ENCODE results near the gene ZNF512.
"Not testable (repeated sequence)": the region's sequence is repeated elsewhere in the genome, so short reads cannot be mapped to it uniquely, and the experiment has no call there.

Gene ZNF512

GRCh38 chr2:27582695-27583389 lies at the start of gene ZNF512:
Gene ZNF512 (plus strand): TSS chr2:27583042. CDS start chr2:27583113, 71 bp downstream.
- DNase-seq: peak; percentile 88 to 91

- DNase-seq: no peak
Measured at GRCh38 chr2:27537287-27537686, 45.6 kb upstream of the ZNF512 start.

- DNase-seq: not testable (repeated sequence)
Measured at GRCh38 chr2:27538839-27539450, 43.9 kb upstream of the ZNF512 start.

- DNase-seq: not testable (repeated sequence)
Measured at GRCh38 chr2:27539649-27540048, 43.2 kb upstream of the ZNF512 start.

GRCh38 chr2:27544143-27544821 lies 38.6 kb upstream of the ZNF512 start:
- no peak for DNase-seq

- no peak for DNase-seq
Measured at GRCh38 chr2:27545348-27546141, 37.3 kb upstream of the ZNF512 start.

GRCh38 chr2:27549303-27549702 lies 33.5 kb upstream of the ZNF512 start:
- DNase-seq: no peak

GRCh38 chr2:27551514-27551913 lies 31.3 kb upstream of the ZNF512 start:
- no peak for DNase-seq

GRCh38 chr2:27552941-27553340 lies 29.9 kb upstream of the ZNF512 start:
- no peak for DNase-seq

GRCh38 chr2:27554451-27554850 lies 28.4 kb upstream of the ZNF512 start:
- not testable (repeated sequence) for DNase-seq

- DNase-seq: no peak
Measured at GRCh38 chr2:27559228-27559627, 23.6 kb upstream of the ZNF512 start.

- no peak for DNase-seq
Measured at GRCh38 chr2:27561060-27561459, 21.8 kb upstream of the ZNF512 start.

- DNase-seq: no peak
Measured at GRCh38 chr2:27566628-27567027, 16.2 kb upstream of the ZNF512 start.

GRCh38 chr2:27569398-27569797 lies 13.4 kb upstream of the ZNF512 start:
- DNase-seq: no peak

GRCh38 chr2:27571197-27571596 lies 11.6 kb upstream of the ZNF512 start:
- no peak for DNase-seq

- no peak for DNase-seq
Measured at GRCh38 chr2:27571681-27572080, 11.2 kb upstream of the ZNF512 start.

- no peak for DNase-seq
Measured at GRCh38 chr2:27572439-27572838, 10.4 kb upstream of the ZNF512 start.

- no peak for DNase-seq
Measured at GRCh38 chr2:27572998-27573429, 9.8 kb upstream of the ZNF512 start.

- no peak for DNase-seq
Measured at GRCh38 chr2:27573452-27573851, 9.4 kb upstream of the ZNF512 start.

- no peak for DNase-seq
Measured at GRCh38 chr2:27581417-27582128, 1.3 kb upstream of the ZNF512 start.

- DNase-seq: no peak
Measured at GRCh38 chr2:27582129-27582694, 630 bp upstream of the ZNF512 start.

GRCh38 chr2:27583390-27583915 lies 611 bp downstream of the ZNF512 start:
- no peak for DNase-seq
